IPS DF 6.9 (cell line): ENCODE measurements around the gene CCDC187.
"Not testable (repeated sequence)": the region's sequence is repeated elsewhere in the genome, so short reads cannot be mapped to it uniquely, and the experiment has no call there.

Experiments used
- DNase-seq: peaks from one replicate; pipeline ENCODE4 v3.0.0-alpha.2; 2013; ENCODE audit warnings: low read depth, low spot score
- H3K27ac ChIP-seq: one replicate; pipeline ENCODE4 v1.5.1; 2013; ENCODE audit warnings: low read length, control low read depth
- H3K27me3 ChIP-seq: 2 replicates; pipeline ENCODE4 v1.6.1; 2013; ENCODE audit warnings: mild to moderate bottlenecking, low read length; ENCODE audit not compliant: control insufficient read depth, insufficient read depth
- H3K36me3 ChIP-seq: 2 replicates; pipeline ENCODE4 v1.6.1; 2013; ENCODE audit warnings: low read length; ENCODE audit not compliant: control insufficient read depth, insufficient read depth
- H3K4me1 ChIP-seq: 2 replicates; pipeline ENCODE4 v1.6.1; 2013; ENCODE audit warnings: low read length; ENCODE audit not compliant: control insufficient read depth, insufficient read depth
- H3K4me3 ChIP-seq: 2 replicates; pipeline ENCODE4 v1.5.1; 2013; ENCODE audit warnings: mild to moderate bottlenecking, low read length
- H3K9me3 ChIP-seq: 2 replicates; pipeline ENCODE4 v1.6.1; 2013; ENCODE audit warnings: low read length, inconsistent platforms; ENCODE audit not compliant: control insufficient read depth, insufficient read depth
- WGBS: extraction: QIAGEN DNeasy Blood & Tissue Kit; methylation state at CpG from one replicate; pipeline ENCODE4 v1.1.7; 2013; ENCODE audit warnings: mixed read lengths, missing lambda C conversion rate; ENCODE audit not compliant: insufficient read length, insufficient coverage; 5-methylcytosine and 5-hydroxymethylcytosine counted together

CCDC187 gene

GRCh38 chr9:136242248-136242647 lies 61.6 kb downstream of the CCDC187 start:
- Histone ChIP-seq H3K27ac (no peak overlapping the region), H3K27me3 (no peaks in the 10 kb centered on the region), H3K36me3 (no peaks in the 10 kb centered on the region), H3K4me3 (no peak overlapping the region), H3K9me3 (no peaks in the 10 kb centered on the region), H3K4me1 (peaks cover 4% of the 10 kb centered on the region)
- WGBS, result no CpG with 5 or more reads among the region's 8 CpGs
- no peak for DNase-seq

DNA sequence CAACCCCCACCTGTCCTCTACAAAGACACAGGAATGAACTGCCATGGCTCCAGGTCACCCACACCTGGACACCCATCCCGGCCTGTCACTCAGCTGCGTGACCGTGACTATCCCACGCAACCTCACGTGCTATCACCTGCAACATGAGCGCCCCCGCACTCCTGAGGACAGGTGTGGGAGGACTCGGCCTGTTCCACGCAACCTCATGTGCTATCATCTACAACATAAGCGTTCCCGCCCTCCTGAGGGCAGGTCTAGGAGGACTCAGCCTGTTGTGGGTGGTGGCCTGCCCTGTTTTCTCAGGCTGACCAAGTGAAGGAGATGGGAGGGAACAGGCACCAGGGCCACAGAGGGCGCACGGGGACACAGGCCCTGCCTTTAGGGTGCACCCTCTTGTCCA lies 62.4 kb downstream of the CCDC187 start:
- no peaks in the 10 kb centered on the region for H3K27me3 ChIP-seq
- peaks cover 2% of the 10 kb centered on the region for H3K4me1 ChIP-seq
- H3K27ac ChIP-seq, result no peak overlapping the region
- no CpG with 5 or more reads among the region's 13 CpGs for WGBS
- peaks cover 4% of the 10 kb centered on the region; the same call in 1 of the 2 replicates for H3K36me3 ChIP-seq
- no peak for DNase-seq
- no peak overlapping the region for H3K4me3 ChIP-seq
- H3K9me3 ChIP-seq, result no peaks in the 10 kb centered on the region

DNA sequence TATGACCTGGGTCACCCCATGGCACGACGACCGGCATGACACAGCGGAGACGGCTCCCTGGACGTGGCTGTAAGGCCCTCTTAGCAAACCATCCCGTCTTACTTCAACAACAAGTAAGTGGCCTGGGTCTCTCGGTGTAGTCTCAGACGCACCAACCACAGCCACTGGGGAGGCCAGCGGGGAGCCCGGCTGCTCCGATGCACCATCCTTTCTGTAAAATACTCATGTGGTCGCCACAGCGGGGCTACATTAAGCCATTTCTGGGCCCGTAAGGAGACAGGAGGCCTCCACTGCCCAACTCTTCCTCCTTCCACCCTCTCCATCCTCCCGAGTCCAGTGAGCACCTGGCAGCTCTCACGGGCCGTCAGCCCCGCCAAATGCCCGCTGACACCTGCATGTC lies 63.0 kb downstream of the CCDC187 start:
- Histone ChIP-seq H3K27ac (no peak overlapping the region), H3K4me1 (peaks cover 2% of the 10 kb centered on the region), H3K36me3 (peaks cover 6% of the 10 kb centered on the region; the same call in 1 of the 2 replicates), H3K4me3 (no peak overlapping the region), H3K9me3 (no peaks in the 10 kb centered on the region), H3K27me3 (no peaks in the 10 kb centered on the region)
- no CpG with 5 or more reads among the region's 20 CpGs for WGBS
- no peak for DNase-seq

DNA sequence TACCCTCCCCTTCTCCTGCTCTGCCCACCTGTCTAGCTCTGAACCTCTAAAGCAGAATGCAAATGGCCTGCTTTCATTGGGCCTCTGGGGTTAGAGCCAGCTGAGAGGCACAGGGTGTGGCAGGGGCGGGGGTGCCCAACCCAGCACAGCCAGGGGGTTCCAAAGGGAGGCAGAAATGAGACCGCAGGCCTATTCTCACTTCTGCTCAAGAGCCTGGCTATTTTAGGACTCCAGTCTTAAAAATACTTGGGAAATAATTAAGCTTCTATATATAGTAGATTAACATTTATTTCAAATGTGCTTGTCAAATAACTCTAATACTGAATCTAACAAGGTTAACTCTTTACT lies 63.9 kb downstream of the CCDC187 start:
- WGBS, result no CpG with 5 or more reads among the region's 2 CpGs
- peaks cover 6% of the 10 kb centered on the region; the same call in 1 of the 2 replicates for H3K36me3 ChIP-seq
- no peak for DNase-seq
- H3K4me1 ChIP-seq, result peaks cover 2% of the 10 kb centered on the region
- no peak overlapping the region for H3K4me3 ChIP-seq
- H3K27me3 ChIP-seq, result no peaks in the 10 kb centered on the region
- H3K27ac ChIP-seq, result no peak overlapping the region
- H3K9me3 ChIP-seq, result no peaks in the 10 kb centered on the region

DNA sequence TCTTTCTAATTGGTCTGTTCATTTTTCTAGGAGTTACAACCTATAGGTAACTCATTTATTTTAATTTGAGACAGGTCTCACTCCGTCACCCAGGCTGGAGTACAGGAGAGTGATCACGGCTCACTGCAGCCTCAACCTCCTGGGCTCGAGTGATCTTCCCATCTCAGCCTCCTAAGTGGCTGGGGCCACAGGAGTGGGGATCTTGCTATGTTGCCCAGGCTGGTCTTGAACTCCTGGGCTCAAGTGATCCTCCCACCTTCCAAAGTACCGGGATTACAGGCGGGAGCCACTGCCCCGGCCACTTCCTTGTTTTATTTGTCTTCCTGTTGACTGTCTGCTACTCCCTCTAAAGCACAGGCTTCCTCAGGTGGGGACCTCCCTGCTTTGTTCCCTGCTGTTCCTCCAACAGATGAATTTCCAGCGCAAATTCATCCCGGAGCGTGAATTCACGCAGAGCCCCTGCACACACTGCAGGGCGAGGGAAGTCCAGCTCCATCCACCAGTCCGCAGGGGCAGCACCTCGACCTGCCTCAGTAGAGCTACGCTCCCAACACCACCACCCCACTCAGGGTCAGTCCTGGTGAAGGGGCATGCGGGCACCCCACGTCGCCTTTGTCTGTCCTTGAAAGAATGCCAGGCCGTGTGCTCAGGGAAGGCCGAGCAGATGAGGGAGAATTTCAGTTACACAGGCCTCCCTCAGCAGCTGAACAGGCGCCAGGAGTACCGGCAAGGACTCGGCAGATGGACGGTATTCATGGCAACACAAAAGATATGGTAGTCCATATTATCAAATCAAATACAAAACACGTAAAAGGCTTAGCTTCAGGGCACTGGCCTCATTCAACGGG lies 64.5 kb downstream of the CCDC187 start:
- Histone ChIP-seq H3K4me1 (peaks cover 2% of the 10 kb centered on the region), H3K9me3 (no peaks in the 10 kb centered on the region), H3K27ac (no peak overlapping the region), H3K4me3 (no peak overlapping the region), H3K36me3 (peaks cover 6% of the 10 kb centered on the region; the same call in 1 of the 2 replicates), H3K27me3 (no peaks in the 10 kb centered on the region)
- DNase-seq, result no peak
- no CpG with 5 or more reads among the region's 25 CpGs for WGBS

DNA sequence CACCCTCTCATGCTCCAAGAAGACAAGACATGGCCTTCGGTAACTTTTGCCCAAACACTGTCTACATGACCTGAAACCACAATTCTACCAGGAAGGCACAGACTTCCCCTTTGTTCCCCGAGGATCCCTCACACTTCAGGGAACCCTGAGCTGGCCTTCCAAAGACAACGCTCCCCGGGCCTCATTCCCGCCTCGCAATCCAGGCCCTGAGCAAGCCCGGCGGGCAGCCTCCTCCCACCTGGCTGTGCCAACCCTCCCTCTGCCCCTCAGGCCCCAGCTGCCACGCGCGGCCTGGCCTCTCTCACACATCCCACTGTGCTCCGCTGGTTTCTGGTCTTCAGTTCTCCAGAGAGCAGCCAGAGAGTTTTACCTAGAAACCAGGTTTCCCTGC lies 65.6 kb downstream of the CCDC187 start:
- H3K9me3 ChIP-seq, result no peaks in the 10 kb centered on the region
- WGBS, result no CpG with 5 or more reads among the region's 12 CpGs
- no peaks in the 10 kb centered on the region; the same call in 1 of the 2 replicates for H3K4me1 ChIP-seq
- H3K4me3 ChIP-seq, result no peak overlapping the region
- DNase-seq, result no peak
- peaks cover 6% of the 10 kb centered on the region; the same call in 1 of the 2 replicates for H3K36me3 ChIP-seq
- no peaks in the 10 kb centered on the region for H3K27me3 ChIP-seq
- no peak overlapping the region for H3K27ac ChIP-seq

GRCh38 chr9:136237486-136238341 lies 66.2 kb downstream of the CCDC187 start:
- peaks cover 6% of the 10 kb centered on the region; the same call in 1 of the 2 replicates for H3K36me3 ChIP-seq

GRCh38 chr9:136236471-136237410 lies 67.2 kb downstream of the CCDC187 start:
- not testable (repeated sequence) for H3K4me3 ChIP-seq, DNase-seq, H3K27ac ChIP-seq, H3K4me1 ChIP-seq, H3K9me3 ChIP-seq, H3K36me3 ChIP-seq, H3K27me3 ChIP-seq
- WGBS, result no CpG with 5 or more reads among the region's 43 CpGs

More at GRCh38 chr9:136237486-136238341, 66.2 kb downstream of the CCDC187 start:
- Histone ChIP-seq H3K27me3 (no peaks in the 10 kb centered on the region), H3K4me1 (no peaks in the 10 kb centered on the region), H3K9me3 (no peaks in the 10 kb centered on the region), H3K27ac (no peak overlapping the region), H3K4me3 (no peak overlapping the region)
- DNase-seq, result no peak
- no CpG with 5 or more reads among the region's 32 CpGs for WGBS

- Histone ChIP-seq H3K36me3 (peaks cover 9% of the 10 kb centered on the region; the same call in 1 of the 2 replicates), H3K27me3 (no peaks in the 10 kb centered on the region), H3K4me1 (no peaks in the 10 kb centered on the region), H3K27ac (no peak overlapping the region), H3K4me3 (no peak overlapping the region), H3K9me3 (no peaks in the 10 kb centered on the region)
- no CpG with 5 or more reads among the region's 27 CpGs for WGBS
- DNase-seq, result no peak
Measured at GRCh38 chr9:136235709-136236455, 68.0 kb downstream of the CCDC187 start.
